Liver (tissue), 9 donors: ENCODE measurements around the gene AUP1. TPM values are rescaled to one million over a fixed set of nuclear protein-coding genes. Genes with fewer than 3 reads are reported as not detected.
"Not testable (repeated sequence)": the region's sequence is repeated elsewhere in the genome, so short reads cannot be mapped to it uniquely, and the experiment has no call there.

Experiments
- DNase-seq: peaks from one replicate; pipeline ENCODE4 v3.0.0-alpha.2; 2017; ENCODE audit warnings: low spot score
- H3K27ac ChIP-seq, 2 donors: one replicate each; pipeline ENCODE4 v1.7.0; 2013; ENCODE audit warnings: inconsistent platforms in 2 of 2, low read length in 2 of 2, control low read depth in 1 of 2, low read depth in 1 of 2, mild to moderate bottlenecking in 1 of 2
- H3K27me3 ChIP-seq, 4 donors: one replicate each; pipeline versions ENCODE4 v1.6.1 to v1.7.0; 2013; ENCODE audit warnings: low read length in 3 of 4, inconsistent platforms in 1 of 4, mild to moderate bottlenecking in 1 of 4, moderate library complexity in 1 of 4; ENCODE audit not compliant: control insufficient read depth in 4 of 4, insufficient read depth in 4 of 4
- H3K36me3 ChIP-seq, 4 donors: one replicate each; pipeline versions ENCODE4 v1.6.1 to v1.7.0; 2013; ENCODE audit warnings: low read length in 3 of 4, mild to moderate bottlenecking in 3 of 4, low read depth in 1 of 4, moderate library complexity in 1 of 4; ENCODE audit not compliant: control insufficient read depth in 4 of 4, insufficient read depth in 3 of 4
- H3K4me1 ChIP-seq, 4 donors: one replicate each; pipeline versions ENCODE4 v1.6.1 to v1.7.0; 2013; ENCODE audit warnings: low read length in 3 of 4, mild to moderate bottlenecking in 3 of 4, moderate library complexity in 1 of 4; ENCODE audit not compliant: control insufficient read depth in 4 of 4, insufficient read depth in 4 of 4
- H3K4me3 ChIP-seq, 3 donors: one replicate each; pipeline versions ENCODE4 v1.6.1 to v1.7.0; 2013; ENCODE audit warnings: low read length in 3 of 3, control low read depth in 1 of 3, low read depth in 1 of 3, mild to moderate bottlenecking in 1 of 3
- H3K9ac ChIP-seq, 2 donors: one replicate each; pipeline ENCODE4 v1.7.0; 2013; ENCODE audit warnings: low read length in 2 of 2, mild to moderate bottlenecking in 2 of 2, moderate library complexity in 2 of 2, control low read depth in 1 of 2, low read depth in 1 of 2
- H3K9me3 ChIP-seq, 4 donors: one replicate each; pipeline versions ENCODE4 v1.6.1 to v1.7.0; 2013; ENCODE audit warnings: low read length in 3 of 4; ENCODE audit not compliant: control insufficient read depth in 4 of 4
- ATF3 ChIP-seq: IDR thresholded peaks from 2 replicates; pipeline ENCODE4 v1.6.1; 2016; ENCODE audit warnings: antibody characterized with exemption
- MAX ChIP-seq: IDR thresholded peaks from 2 replicates; pipeline ENCODE4 v1.6.1; 2016; ENCODE audit warnings: antibody characterized with exemption
- NR2F2 ChIP-seq: IDR thresholded peaks from 2 replicates; pipeline ENCODE4 v1.6.1; 2016; ENCODE audit warnings: antibody characterized with exemption
- RAD21 ChIP-seq, 2 donors: IDR thresholded peaks; 2 replicates each; pipeline ENCODE4 v1.6.1; 2016; ENCODE audit warnings: antibody characterized with exemption in 2 of 2, mild to moderate bottlenecking in 2 of 2
- RXRA ChIP-seq, 2 donors: IDR thresholded peaks; 2 replicates each; pipeline ENCODE4 v1.6.1; 2017 to 2018; ENCODE audit warnings: antibody characterized with exemption in 2 of 2, mild to moderate bottlenecking in 1 of 2
- SP1 ChIP-seq: IDR thresholded peaks from 2 replicates; pipeline ENCODE4 v1.6.1; 2018; ENCODE audit warnings: antibody characterized with exemption, mild to moderate bottlenecking
- TAF1 ChIP-seq: conservative IDR thresholded peaks from 2 replicates; pipeline ENCODE4 v1.6.1; 2016; ENCODE audit warnings: antibody characterized with exemption, mild to moderate bottlenecking
- YY1 ChIP-seq: IDR thresholded peaks from 2 replicates; pipeline ENCODE4 v1.6.1; 2016; ENCODE audit warnings: antibody characterized with exemption, mild to moderate bottlenecking
- ZBTB33 ChIP-seq: IDR thresholded peaks from 2 replicates; pipeline ENCODE4 v1.6.1; 2016; ENCODE audit warnings: antibody characterized with exemption
- WGBS: extraction: QIAGEN DNeasy Blood & Tissue Kit; methylation state at CpG from one replicate; pipeline ENCODE4 v1.1.7; 2013; 5-methylcytosine and 5-hydroxymethylcytosine counted together
- polyA plus RNA-seq, 2 donors: library from polyadenylated mRNA; stranded (reverse) in 1 of 2; unstranded in 1 of 2; fragments of 200-250 nt in 1 of 2; fragments of >200 nt in 1 of 2; fragmentation: Nextera tagmentation in 1 of 2; extraction: Ambion mirVana in 1 of 2; gene quantifications; one replicate each; pipeline versions ENCODE4 v1.2.1 to v1.2.3, GENCODE V29; 2013 to 2015
- total RNA-seq, 2 donors: library from RNA; depleted of rRNA; stranded (reverse); fragments of >200 nt; gene quantifications; one replicate each; pipeline ENCODE4 v1.2.3, GENCODE V29; 2014
- TF ChIP-seq, protein P1 (sequence below): IDR thresholded peaks from 2 replicates; pipeline ENCODE4 v1.6.1; 2016; ENCODE audit warnings: antibody characterized with exemption, mild to moderate bottlenecking
- donor health status: healthy.
- donor health status: healthy.
- donor health status: healthy.
- donor health status: healthy.
- donor health status: healthy.

AUP1 gene
- total and polyA plus RNA-seq, 4 donors: 62.6 to 126 (median 109) TPM

DNA sequence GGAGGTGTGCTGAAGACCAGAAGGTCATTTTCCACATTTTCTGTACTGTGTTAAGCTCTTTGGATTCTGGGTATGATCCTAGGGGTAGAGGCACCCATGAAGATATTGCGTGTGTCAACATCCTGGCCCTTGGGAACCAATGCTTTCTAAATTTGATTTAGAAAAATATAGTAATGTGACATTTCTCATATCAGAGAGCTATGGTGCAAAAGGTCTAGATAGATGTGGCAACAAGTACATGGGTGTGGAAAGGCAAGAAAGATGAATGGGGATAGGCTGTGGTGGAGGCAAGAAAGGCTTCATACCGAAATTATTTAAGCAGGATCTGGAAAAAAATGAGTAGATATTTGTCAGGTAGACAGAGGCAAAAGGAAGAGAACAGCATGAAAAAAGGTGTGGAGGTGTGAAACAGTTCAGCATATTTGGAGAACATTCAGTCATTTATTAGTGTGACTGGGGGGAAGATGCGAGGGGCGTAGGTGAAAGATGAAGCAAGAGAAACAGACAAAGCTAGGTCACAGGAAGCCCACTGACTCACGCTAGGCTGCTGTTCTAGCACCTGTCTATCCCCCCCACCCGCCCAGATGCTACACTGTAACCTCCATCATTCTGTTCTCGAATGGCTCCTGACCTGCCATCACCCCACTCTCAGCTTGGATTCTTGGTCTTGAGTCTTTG lies 36.7 kb upstream of the AUP1 start (continued):
- TF ChIP-seq, protein P1, sequence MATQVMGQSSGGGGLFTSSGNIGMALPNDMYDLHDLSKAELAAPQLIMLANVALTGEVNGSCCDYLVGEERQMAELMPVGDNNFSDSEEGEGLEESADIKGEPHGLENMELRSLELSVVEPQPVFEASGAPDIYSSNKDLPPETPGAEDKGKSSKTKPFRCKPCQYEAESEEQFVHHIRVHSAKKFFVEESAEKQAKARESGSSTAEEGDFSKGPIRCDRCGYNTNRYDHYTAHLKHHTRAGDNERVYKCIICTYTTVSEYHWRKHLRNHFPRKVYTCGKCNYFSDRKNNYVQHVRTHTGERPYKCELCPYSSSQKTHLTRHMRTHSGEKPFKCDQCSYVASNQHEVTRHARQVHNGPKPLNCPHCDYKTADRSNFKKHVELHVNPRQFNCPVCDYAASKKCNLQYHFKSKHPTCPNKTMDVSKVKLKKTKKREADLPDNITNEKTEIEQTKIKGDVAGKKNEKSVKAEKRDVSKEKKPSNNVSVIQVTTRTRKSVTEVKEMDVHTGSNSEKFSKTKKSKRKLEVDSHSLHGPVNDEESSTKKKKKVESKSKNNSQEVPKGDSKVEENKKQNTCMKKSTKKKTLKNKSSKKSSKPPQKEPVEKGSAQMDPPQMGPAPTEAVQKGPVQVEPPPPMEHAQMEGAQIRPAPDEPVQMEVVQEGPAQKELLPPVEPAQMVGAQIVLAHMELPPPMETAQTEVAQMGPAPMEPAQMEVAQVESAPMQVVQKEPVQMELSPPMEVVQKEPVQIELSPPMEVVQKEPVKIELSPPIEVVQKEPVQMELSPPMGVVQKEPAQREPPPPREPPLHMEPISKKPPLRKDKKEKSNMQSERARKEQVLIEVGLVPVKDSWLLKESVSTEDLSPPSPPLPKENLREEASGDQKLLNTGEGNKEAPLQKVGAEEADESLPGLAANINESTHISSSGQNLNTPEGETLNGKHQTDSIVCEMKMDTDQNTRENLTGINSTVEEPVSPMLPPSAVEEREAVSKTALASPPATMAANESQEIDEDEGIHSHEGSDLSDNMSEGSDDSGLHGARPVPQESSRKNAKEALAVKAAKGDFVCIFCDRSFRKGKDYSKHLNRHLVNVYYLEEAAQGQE: no peak

GRCh38 chr2:74564222-74564621 lies 34.7 kb upstream of the AUP1 start:
- no peaks in the 10 kb centered on the region for H3K36me3 ChIP-seq
- no peak for TF ChIP-seq YY1
- H3K9me3 ChIP-seq: no peaks in the 10 kb centered on the region
- no peaks in the 10 kb centered on the region for H3K4me1 ChIP-seq
- 75% methylated on average over 5 of the region's 5 CpGs for WGBS
- H3K27ac ChIP-seq: no peak overlapping the region
- no peak for DNase-seq
- H3K4me3 ChIP-seq: no peak overlapping the region
- no peak overlapping the region for H3K9ac ChIP-seq
- H3K27me3 ChIP-seq: no peaks in the 10 kb centered on the region

- H3K4me1 ChIP-seq: no peaks in the 10 kb centered on the region
- H3K27me3 ChIP-seq: no peaks in the 10 kb centered on the region
- DNase-seq: no peak
- TF ChIP-seq TAF1: no peak
- H3K4me3 ChIP-seq: no peak overlapping the region
- H3K9me3 ChIP-seq: no peaks in the 10 kb centered on the region
- H3K27ac ChIP-seq: no peak overlapping the region
- H3K36me3 ChIP-seq: no peaks in the 10 kb centered on the region
- no peak overlapping the region for H3K9ac ChIP-seq
- 84% methylated on average over 7 of the region's 7 CpGs for WGBS
Measured at GRCh38 chr2:74562126-74562775, 32.7 kb upstream of the AUP1 start.

- not testable (repeated sequence) for H3K9me3 ChIP-seq, H3K4me3 ChIP-seq, DNase-seq, H3K27me3 ChIP-seq, H3K27ac ChIP-seq, H3K4me1 ChIP-seq, H3K9ac ChIP-seq, H3K36me3 ChIP-seq
- 100% methylated on average over 1 of the region's 1 CpG for WGBS
Measured at GRCh38 chr2:74561022-74561421, 31.5 kb upstream of the AUP1 start.

DNA sequence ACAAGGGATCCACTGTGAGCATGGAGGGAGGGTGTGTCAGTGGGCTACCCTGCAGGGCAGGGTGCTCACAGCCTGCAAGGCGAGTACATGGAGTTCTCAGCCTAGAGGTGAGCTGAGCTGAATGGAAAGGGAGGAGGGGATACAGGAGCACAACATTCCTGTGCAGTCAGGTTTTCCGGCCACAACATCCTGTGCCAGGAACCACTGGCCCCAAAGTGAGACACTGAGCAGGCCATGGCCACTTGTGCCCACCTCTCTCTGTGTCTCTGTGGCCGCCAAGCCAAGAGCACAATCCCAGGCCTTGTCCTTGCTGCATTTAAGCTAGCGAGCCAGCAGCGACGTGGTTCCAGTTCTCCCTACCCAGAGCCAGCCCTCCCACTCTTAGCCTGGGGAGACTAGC lies 31.1 kb upstream of the AUP1 start:
- 75% methylated on average over 6 of the region's 6 CpGs for WGBS
- H3K27me3 ChIP-seq: no peaks in the 10 kb centered on the region
- no peak overlapping the region for H3K27ac ChIP-seq
- no peaks in the 10 kb centered on the region for H3K4me1 ChIP-seq
- H3K9me3 ChIP-seq: no peaks in the 10 kb centered on the region
- no peak overlapping the region for H3K9ac ChIP-seq
- no peak overlapping the region for H3K4me3 ChIP-seq
- H3K36me3 ChIP-seq: no peaks in the 10 kb centered on the region
- DNase-seq: no peak
- TF ChIP-seq YY1: no peak
- TF ChIP-seq SP1: no peak
- TF ChIP-seq NR2F2: no peak
- TF ChIP-seq TAF1: no peak
- no peak for TF ChIP-seq MAX
- TF ChIP-seq RXRA (IDR thresholded peaks at IDR 0.05): no peak
- no peak for TF ChIP-seq ZBTB33
- TF ChIP-seq, protein P1: no peak
- no peak for TF ChIP-seq ATF3
- TF ChIP-seq RAD21 (IDR thresholded peaks at IDR 0.05): no peak
